ENCODE measurements around the gene RAC3.

- TF ChIP-seq CTCF (IDR thresholded peaks at IDR 0.05): no peak
- TF ChIP-seq CHD2 (IDR thresholded peaks at IDR 0.05; ENCODE audit: low read length, partially characterized antibody): no peak
- TF ChIP-seq JUN (IDR thresholded peaks at IDR 0.05): no peak
- no peak for TF ChIP-seq USF2 (IDR thresholded peaks at IDR 0.05)
- TF ChIP-seq, protein P1, sequence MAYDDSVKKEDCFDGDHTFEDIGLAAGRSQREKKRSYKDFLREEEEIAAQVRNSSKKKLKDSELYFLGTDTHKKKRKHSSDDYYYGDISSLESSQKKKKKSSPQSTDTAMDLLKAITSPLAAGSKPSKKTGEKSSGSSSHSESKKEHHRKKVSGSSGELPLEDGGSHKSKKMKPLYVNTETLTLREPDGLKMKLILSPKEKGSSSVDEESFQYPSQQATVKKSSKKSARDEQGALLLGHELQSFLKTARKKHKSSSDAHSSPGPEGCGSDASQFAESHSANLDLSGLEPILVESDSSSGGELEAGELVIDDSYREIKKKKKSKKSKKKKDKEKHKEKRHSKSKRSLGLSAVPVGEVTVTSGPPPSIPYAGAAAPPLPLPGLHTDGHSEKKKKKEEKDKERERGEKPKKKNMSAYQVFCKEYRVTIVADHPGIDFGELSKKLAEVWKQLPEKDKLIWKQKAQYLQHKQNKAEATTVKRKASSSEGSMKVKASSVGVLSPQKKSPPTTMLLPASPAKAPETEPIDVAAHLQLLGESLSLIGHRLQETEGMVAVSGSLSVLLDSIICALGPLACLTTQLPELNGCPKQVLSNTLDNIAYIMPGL (CRISPR knock-in tag; IDR thresholded peaks at IDR 0.05; ENCODE audit: borderline replicate concordance): no peak
- TF ChIP-seq SREBF2 (IDR thresholded peaks at IDR 0.05): no peak
- no peak for TF ChIP-seq MAFK (IDR thresholded peaks at IDR 0.05; ENCODE audit: partially characterized antibody)
Observed at GRCh38 chr17:82049521-82049971, 18.1 kb downstream of the RAC3 start.

All from A549 (cell line).